Chondrocyte (in vitro differentiated cells): ENCODE measurements around the gene JMY. TPM values are rescaled to one million over a fixed set of nuclear protein-coding genes. Genes with fewer than 3 reads are reported as not detected.
A peak's percentile ranks its signal among the peaks of the same experiment; 100 is the strongest.

Experiments used
- DNase-seq: peaks from one replicate; pipeline ENCODE4 v3.0.0; 2021; ENCODE audit warnings: mixed read lengths, low spot score
- H3K27ac Mint-ChIP-seq: one replicate; pipeline ENCODE4 v1.8.0; 2021; ENCODE audit warnings: mild to moderate bottlenecking, moderate library complexity, mixed read lengths; ENCODE audit not compliant: unreplicated experiment
- H3K27me3 Mint-ChIP-seq: 2 replicates; pipeline ENCODE4 v1.8.0; 2021; ENCODE audit warnings: low read depth, mixed read lengths
- H3K36me3 Mint-ChIP-seq: 2 replicates; pipeline ENCODE4 v1.8.0; 2021; ENCODE audit warnings: low read depth, mixed read lengths
- H3K4me1 Mint-ChIP-seq: 2 replicates; pipeline ENCODE4 v1.8.0; 2021; ENCODE audit warnings: low read depth, mild to moderate bottlenecking, mixed read lengths
- H3K4me3 Mint-ChIP-seq: one replicate; pipeline ENCODE4 v1.8.0; 2021; ENCODE audit warnings: mild to moderate bottlenecking, moderate library complexity, mixed read lengths; ENCODE audit not compliant: unreplicated experiment
- H3K9me3 Mint-ChIP-seq: 2 replicates; pipeline ENCODE4 v1.8.0; 2021; ENCODE audit warnings: low read depth, mixed read lengths
- CTCF ChIP-seq: fragments of 200-600 bp; sonication (generic); IDR thresholded peaks from 2 replicates; pipeline ENCODE4 v1.5.0; 2021; ENCODE audit warnings: antibody characterized with exemption, mild to moderate bottlenecking, moderate library complexity
- total RNA-seq: library from RNA; stranded (reverse); gene quantifications from 3 replicates; pipeline ENCODE4 v1.2.1, GENCODE V29; 2021

JMY gene
- total RNA-seq, 1 donor from 2014 or later: 16.9 TPM

GRCh38 chr5:79305706-79306105 is 69.8 kb downstream of the JMY start:
- Mint-ChIP-seq H3K27ac (no peak overlapping the region), H3K4me3 (no peak overlapping the region), H3K9me3 (no peaks in the 10 kb centered on the region), H3K27me3 (no peaks in the 10 kb centered on the region), H3K4me1 (peaks cover 5% of the 10 kb centered on the region), H3K36me3 (peaks cover 23% of the 10 kb centered on the region)
- no peak for DNase-seq
- no peak for TF ChIP-seq CTCF

GRCh38 chr5:79318935-79319614 is 83.1 kb downstream of the JMY start:
- peaks cover 8% of the 10 kb centered on the region for H3K4me1 Mint-ChIP-seq
- H3K27me3 Mint-ChIP-seq: no peaks in the 10 kb centered on the region
- DNase-seq: no peak
- peaks cover 17% of the 10 kb centered on the region for H3K36me3 Mint-ChIP-seq
- no peaks in the 10 kb centered on the region for H3K9me3 Mint-ChIP-seq
- H3K27ac Mint-ChIP-seq: peak overlapping the region; percentile 90
- no peak overlapping the region for H3K4me3 Mint-ChIP-seq
- TF ChIP-seq CTCF: no peak

GRCh38 chr5:79329453-79329852 is 93.5 kb downstream of the JMY start:
- Mint-ChIP-seq H3K27ac (no peak overlapping the region), H3K27me3 (no peaks in the 10 kb centered on the region), H3K9me3 (no peaks in the 10 kb centered on the region), H3K4me3 (no peak overlapping the region), H3K36me3 (peaks cover 3% of the 10 kb centered on the region), H3K4me1 (no peaks in the 10 kb centered on the region)
- no peak for DNase-seq
- no peak for TF ChIP-seq CTCF

- peaks cover 5% of the 10 kb centered on the region for H3K36me3 Mint-ChIP-seq
- H3K9me3 Mint-ChIP-seq: peaks cover 5% of the 10 kb centered on the region
- no peaks in the 10 kb centered on the region for H3K27me3 Mint-ChIP-seq
- H3K4me1 Mint-ChIP-seq: no peaks in the 10 kb centered on the region
- no peak for DNase-seq
- H3K4me3 Mint-ChIP-seq: no peak overlapping the region
- no peak overlapping the region for H3K27ac Mint-ChIP-seq
- TF ChIP-seq CTCF: no peak
These were observed 94.1 kb downstream of the JMY start for GRCh38 chr5:79330071-79330470.

- no peak for TF ChIP-seq CTCF
- no peaks in the 10 kb centered on the region for H3K4me1 Mint-ChIP-seq
- H3K27me3 Mint-ChIP-seq: no peaks in the 10 kb centered on the region
- H3K27ac Mint-ChIP-seq: no peak overlapping the region
- no peak for DNase-seq
- peaks cover 18% of the 10 kb centered on the region for H3K9me3 Mint-ChIP-seq
- peaks cover 15% of the 10 kb centered on the region for H3K36me3 Mint-ChIP-seq
- H3K4me3 Mint-ChIP-seq: no peak overlapping the region
These were observed 98.1 kb downstream of the JMY start for GRCh38 chr5:79333852-79334557.
